Parathyroid adenoma (tissue), 2 donors: Measurements from ENCODE around the gene TTLL7.

ENCODE experiments used
- H2AFZ ChIP-seq: fragments of 300-600 bp; sonication (generic); one replicate; pipeline ENCODE4 v1.7.0; 2017; ENCODE audit warnings: antibody characterized with exemption, mild to moderate bottlenecking
- H3K27ac ChIP-seq: fragments of 300-600 bp; sonication (generic); one replicate; pipeline ENCODE4 v1.7.0; 2017
- H3K27me3 ChIP-seq: fragments of 300-600 bp; sonication (generic); one replicate; pipeline ENCODE4 v1.7.0; 2017; ENCODE audit warnings: low read length; ENCODE audit not compliant: control insufficient read depth, insufficient read depth
- H3K36me3 ChIP-seq: fragments of 300-600 bp; sonication (generic); one replicate; pipeline ENCODE4 v1.7.0; 2017; ENCODE audit warnings: low read length; ENCODE audit not compliant: control insufficient read depth, insufficient read depth
- H3K4me1 ChIP-seq: fragments of 300-600 bp; sonication (generic); one replicate; pipeline ENCODE4 v1.7.0; 2017; ENCODE audit warnings: control low read depth
- H3K4me2 ChIP-seq: fragments of 300-600 bp; sonication (generic); one replicate; pipeline ENCODE4 v1.7.0; 2017; ENCODE audit warnings: low read length
- H3K4me3 ChIP-seq: fragments of 300-600 bp; sonication (generic); one replicate; pipeline ENCODE4 v1.7.0; 2017; ENCODE audit warnings: low read depth, low read length
- H3K79me2 ChIP-seq: fragments of 300-600 bp; sonication (generic); one replicate; pipeline ENCODE4 v1.7.0; 2017; ENCODE audit warnings: control low read depth
- H3K9ac ChIP-seq: fragments of 300-600 bp; sonication (generic); one replicate; pipeline ENCODE4 v1.7.0; 2017; ENCODE audit warnings: mild to moderate bottlenecking
- H3K9me3 ChIP-seq: fragments of 300-600 bp; sonication (generic); one replicate; pipeline ENCODE4 v1.7.0; 2017; ENCODE audit warnings: low read length; ENCODE audit not compliant: control insufficient read depth
- CTCF ChIP-seq: fragments of 300-600 bp; sonication (generic); IDR thresholded peaks from one replicate; pipeline ENCODE4 v1.7.0; 2017; ENCODE audit warnings: antibody characterized with exemption, mild to moderate bottlenecking
- donor health status: primary hyperparathyroidism.

TTLL7 gene

GRCh38 chr1:83845437-83846071 lies 153.4 kb downstream of the TTLL7 start:
- Histone ChIP-seq H3K27ac (no peak overlapping the region), H3K9ac (no peak overlapping the region), H3K9me3 (no peaks in the 10 kb centered on the region), H3K79me2 (no peaks in the 10 kb centered on the region), H3K4me2 (no peak overlapping the region), H3K4me1 (no peaks in the 10 kb centered on the region), H2AFZ (no peak overlapping the region), H3K27me3 (no peaks in the 10 kb centered on the region), H3K36me3 (no peaks in the 10 kb centered on the region), H3K4me3 (no peak overlapping the region)
- TF ChIP-seq CTCF: no peak

GRCh38 chr1:83844546-83844945 lies 154.4 kb downstream of the TTLL7 start:
- Histone ChIP-seq H3K4me3 (no peak overlapping the region), H3K4me1 (no peaks in the 10 kb centered on the region), H3K79me2 (no peaks in the 10 kb centered on the region), H3K27me3 (no peaks in the 10 kb centered on the region), H3K27ac (no peak overlapping the region), H3K9ac (no peak overlapping the region), H3K4me2 (no peak overlapping the region), H3K36me3 (no peaks in the 10 kb centered on the region), H2AFZ (no peak overlapping the region), H3K9me3 (no peaks in the 10 kb centered on the region)
- TF ChIP-seq CTCF: no peak

- H3K79me2 ChIP-seq: no peaks in the 10 kb centered on the region
These were observed 159.3 kb downstream of the TTLL7 start for GRCh38 chr1:83839566-83840173.

GRCh38 chr1:83838573-83838972 lies 160.4 kb downstream of the TTLL7 start:
- H3K79me2 ChIP-seq: no peaks in the 10 kb centered on the region
- H3K9ac ChIP-seq: no peak overlapping the region
- H2AFZ ChIP-seq: no peak overlapping the region
- no peak overlapping the region for H3K4me3 ChIP-seq
- no peaks in the 10 kb centered on the region for H3K36me3 ChIP-seq
- no peaks in the 10 kb centered on the region for H3K4me1 ChIP-seq
- no peak for TF ChIP-seq CTCF
- H3K27me3 ChIP-seq: no peaks in the 10 kb centered on the region
- no peaks in the 10 kb centered on the region for H3K9me3 ChIP-seq
- H3K27ac ChIP-seq: no peak overlapping the region
- no peak overlapping the region for H3K4me2 ChIP-seq

More at GRCh38 chr1:83839566-83840173, 159.3 kb downstream of the TTLL7 start:
- H3K9ac ChIP-seq: no peak overlapping the region
- H2AFZ ChIP-seq: no peak overlapping the region
- H3K36me3 ChIP-seq: no peaks in the 10 kb centered on the region
- H3K4me2 ChIP-seq: no peak overlapping the region
- no peaks in the 10 kb centered on the region for H3K9me3 ChIP-seq
- no peak overlapping the region for H3K27ac ChIP-seq
- no peak for TF ChIP-seq CTCF
- no peak overlapping the region for H3K4me3 ChIP-seq
- H3K4me1 ChIP-seq: no peaks in the 10 kb centered on the region
- no peaks in the 10 kb centered on the region for H3K27me3 ChIP-seq

- Histone ChIP-seq H3K79me2 (no peaks in the 10 kb centered on the region), H2AFZ (no peak overlapping the region), H3K4me1 (no peaks in the 10 kb centered on the region), H3K36me3 (no peaks in the 10 kb centered on the region), H3K27me3 (no peaks in the 10 kb centered on the region), H3K9ac (no peak overlapping the region), H3K27ac (no peak overlapping the region), H3K9me3 (no peaks in the 10 kb centered on the region), H3K4me3 (no peak overlapping the region), H3K4me2 (no peak overlapping the region)
- TF ChIP-seq CTCF: no peak
These were observed 162.4 kb downstream of the TTLL7 start for GRCh38 chr1:83836543-83836942.
